ENCODE data around the gene MCEMP1.

- TF ChIP-seq, protein P1, sequence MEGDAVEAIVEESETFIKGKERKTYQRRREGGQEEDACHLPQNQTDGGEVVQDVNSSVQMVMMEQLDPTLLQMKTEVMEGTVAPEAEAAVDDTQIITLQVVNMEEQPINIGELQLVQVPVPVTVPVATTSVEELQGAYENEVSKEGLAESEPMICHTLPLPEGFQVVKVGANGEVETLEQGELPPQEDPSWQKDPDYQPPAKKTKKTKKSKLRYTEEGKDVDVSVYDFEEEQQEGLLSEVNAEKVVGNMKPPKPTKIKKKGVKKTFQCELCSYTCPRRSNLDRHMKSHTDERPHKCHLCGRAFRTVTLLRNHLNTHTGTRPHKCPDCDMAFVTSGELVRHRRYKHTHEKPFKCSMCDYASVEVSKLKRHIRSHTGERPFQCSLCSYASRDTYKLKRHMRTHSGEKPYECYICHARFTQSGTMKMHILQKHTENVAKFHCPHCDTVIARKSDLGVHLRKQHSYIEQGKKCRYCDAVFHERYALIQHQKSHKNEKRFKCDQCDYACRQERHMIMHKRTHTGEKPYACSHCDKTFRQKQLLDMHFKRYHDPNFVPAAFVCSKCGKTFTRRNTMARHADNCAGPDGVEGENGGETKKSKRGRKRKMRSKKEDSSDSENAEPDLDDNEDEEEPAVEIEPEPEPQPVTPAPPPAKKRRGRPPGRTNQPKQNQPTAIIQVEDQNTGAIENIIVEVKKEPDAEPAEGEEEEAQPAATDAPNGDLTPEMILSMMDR (IDR thresholded peaks at IDR 0.05), result no peak
- TF ChIP-seq ZFX (IDR thresholded peaks at IDR 0.05; ENCODE audit: borderline replicate concordance), result no peak
These were observed 37.0 kb upstream of the MCEMP1 start for GRCh38 chr19:7639863-7640348.
